Central memory CD8-positive, alpha-beta T cell (primary cell): Measurements from ENCODE around the gene GFRA3.
"Not testable (repeated sequence)": the region's sequence is repeated elsewhere in the genome, so short reads cannot be mapped to it uniquely, and the experiment has no call there.

Source experiments
- ATAC-seq: fragments of 150-1000 bp; cut with Tn5 transposase; replicated peaks from 2 replicates; pipeline ENCODE4 v1.10.0; 2022; ENCODE audit warnings: mild to moderate bottlenecking, moderate FRiP score, moderate number of reproducible peaks; ENCODE audit not compliant: poor library complexity, severe bottlenecking; ENCODE audit errors: extremely low read depth
- DNase-seq, 2 donors: peaks; one replicate each; pipeline ENCODE4 v3.0.0; 2021; ENCODE audit warnings: low spot score in 2 of 2
- H3K27ac Mint-ChIP-seq: one replicate; pipeline ENCODE4 v1.8.0; 2022; ENCODE audit warnings: low read depth, mild to moderate bottlenecking, moderate library complexity, mixed read lengths
- H3K27me3 Mint-ChIP-seq: one replicate; pipeline ENCODE4 v1.8.0; 2022; ENCODE audit warnings: mixed read lengths
- H3K36me3 Mint-ChIP-seq: one replicate; pipeline ENCODE4 v1.8.0; 2022; ENCODE audit warnings: mild to moderate bottlenecking, moderate library complexity, mixed read lengths; ENCODE audit not compliant: insufficient read depth
- H3K4me1 Mint-ChIP-seq: one replicate; pipeline ENCODE4 v1.8.0; 2022; ENCODE audit warnings: mixed read lengths
- H3K4me3 Mint-ChIP-seq: one replicate; pipeline ENCODE4 v1.8.0; 2022; ENCODE audit warnings: mild to moderate bottlenecking, moderate library complexity, mixed read lengths
- H3K9me3 Mint-ChIP-seq: one replicate; pipeline ENCODE4 v1.8.0; 2022; ENCODE audit warnings: mixed read lengths

Gene GFRA3

GRCh38 chr5:138274189-138274853 lies at the start of gene GFRA3:
GFRA3 (minus strand) TSS chr5:138274621; CDS start chr5:138274424, 197 bp downstream.
- no peaks in the 10 kb centered on the region for H3K9me3 Mint-ChIP-seq
- peaks cover 31% of the 10 kb centered on the region for H3K27me3 Mint-ChIP-seq
- DNase-seq (no peak), ATAC-seq (peak; percentile 32)
- no peaks in the 10 kb centered on the region for H3K36me3 Mint-ChIP-seq
- peak within 1 kb of the TSS; percentile 44 for H3K4me3 Mint-ChIP-seq
- H3K4me1 Mint-ChIP-seq: peaks cover 6% of the 10 kb centered on the region
- H3K27ac Mint-ChIP-seq: no peak within 1 kb of the TSS

DNA sequence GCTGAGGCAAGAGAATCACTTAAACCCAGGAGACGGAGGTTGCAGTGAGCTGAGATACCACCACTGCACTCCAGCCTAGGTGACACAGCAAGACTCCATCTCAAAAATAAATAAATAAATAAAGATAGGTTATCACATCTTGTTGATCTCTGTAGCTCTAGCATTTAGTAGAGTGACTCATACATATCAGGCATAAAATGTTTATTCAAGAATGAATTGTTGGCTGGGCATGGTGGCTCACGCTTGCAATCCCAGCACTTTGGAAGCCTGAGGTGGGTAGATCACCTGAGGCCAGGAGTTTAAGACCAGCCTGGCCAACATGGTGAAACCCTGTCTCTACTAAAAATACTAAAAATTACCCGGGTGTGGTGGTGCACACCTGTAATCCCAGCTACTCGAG lies 43.8 kb upstream of the GFRA3 start:
- H3K36me3 Mint-ChIP-seq, H3K27me3 Mint-ChIP-seq, H3K4me1 Mint-ChIP-seq, ATAC-seq, H3K27ac Mint-ChIP-seq, H3K9me3 Mint-ChIP-seq, DNase-seq, H3K4me3 Mint-ChIP-seq: not testable (repeated sequence)

GRCh38 chr5:138316355-138316754 lies 41.9 kb upstream of the GFRA3 start:
- no peak for DNase-seq
- no peak overlapping the region for H3K4me3 Mint-ChIP-seq
- H3K36me3 Mint-ChIP-seq: peaks cover 2% of the 10 kb centered on the region
- ATAC-seq: no peak
- H3K9me3 Mint-ChIP-seq: no peaks in the 10 kb centered on the region
- no peaks in the 10 kb centered on the region for H3K4me1 Mint-ChIP-seq
- no peak overlapping the region for H3K27ac Mint-ChIP-seq
- no peaks in the 10 kb centered on the region for H3K27me3 Mint-ChIP-seq

GRCh38 chr5:138315751-138316278 lies 41.4 kb upstream of the GFRA3 start:
- H3K9me3 Mint-ChIP-seq: no peaks in the 10 kb centered on the region
- no peak overlapping the region for H3K27ac Mint-ChIP-seq
- H3K4me3 Mint-ChIP-seq: no peak overlapping the region
- ATAC-seq: no peak
- H3K36me3 Mint-ChIP-seq: peaks cover 2% of the 10 kb centered on the region
- H3K4me1 Mint-ChIP-seq: no peaks in the 10 kb centered on the region
- DNase-seq: no peak
- no peaks in the 10 kb centered on the region for H3K27me3 Mint-ChIP-seq

- H3K4me3 Mint-ChIP-seq: no peak overlapping the region
- H3K27ac Mint-ChIP-seq: no peak overlapping the region
- ATAC-seq: no peak
- no peaks in the 10 kb centered on the region for H3K4me1 Mint-ChIP-seq
- no peaks in the 10 kb centered on the region for H3K27me3 Mint-ChIP-seq
- no peaks in the 10 kb centered on the region for H3K36me3 Mint-ChIP-seq
- H3K9me3 Mint-ChIP-seq: no peaks in the 10 kb centered on the region
- DNase-seq: no peak
These were observed 31.4 kb upstream of the GFRA3 start for GRCh38 chr5:138305797-138306196.

- no peaks in the 10 kb centered on the region for H3K27me3 Mint-ChIP-seq
- no peak for DNase-seq
- no peak overlapping the region for H3K27ac Mint-ChIP-seq
- H3K4me1 Mint-ChIP-seq: no peaks in the 10 kb centered on the region
- ATAC-seq: no peak
- H3K36me3 Mint-ChIP-seq: no peaks in the 10 kb centered on the region
- no peak overlapping the region for H3K4me3 Mint-ChIP-seq
- no peaks in the 10 kb centered on the region for H3K9me3 Mint-ChIP-seq
These were observed 29.0 kb upstream of the GFRA3 start for GRCh38 chr5:138303372-138303771.

DNA sequence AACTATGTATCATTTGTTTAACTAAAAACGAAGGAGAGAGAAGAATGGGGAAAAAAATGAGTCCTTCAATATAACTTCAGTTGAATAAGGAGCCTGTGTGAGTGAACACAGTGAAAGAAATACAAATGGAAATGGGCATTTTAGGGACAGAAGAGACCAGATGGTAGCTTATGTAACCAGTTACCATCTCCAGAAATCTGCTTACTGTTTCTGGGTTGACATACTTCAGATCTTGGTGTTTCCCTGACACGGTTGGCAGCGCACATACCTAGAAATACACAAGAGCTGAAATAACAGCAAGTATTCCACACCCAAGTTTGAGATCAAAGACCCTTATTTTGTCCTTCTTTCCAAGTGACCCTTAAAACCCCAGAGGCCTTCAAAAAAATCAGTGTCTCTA lies 14.9 kb upstream of the GFRA3 start:
- DNase-seq: no peak
- H3K9me3 Mint-ChIP-seq: no peaks in the 10 kb centered on the region
- no peak for ATAC-seq
- H3K36me3 Mint-ChIP-seq: no peaks in the 10 kb centered on the region
- H3K27me3 Mint-ChIP-seq: no peaks in the 10 kb centered on the region
- no peaks in the 10 kb centered on the region for H3K4me1 Mint-ChIP-seq
- H3K4me3 Mint-ChIP-seq: no peak overlapping the region
- H3K27ac Mint-ChIP-seq: no peak overlapping the region

GRCh38 chr5:138287246-138287645 lies 12.8 kb upstream of the GFRA3 start:
- ATAC-seq: no peak
- no peaks in the 10 kb centered on the region for H3K9me3 Mint-ChIP-seq
- no peaks in the 10 kb centered on the region for H3K36me3 Mint-ChIP-seq
- H3K27me3 Mint-ChIP-seq: no peaks in the 10 kb centered on the region
- H3K4me3 Mint-ChIP-seq: no peak overlapping the region
- no peaks in the 10 kb centered on the region for H3K4me1 Mint-ChIP-seq
- no peak overlapping the region for H3K27ac Mint-ChIP-seq
- no peak for DNase-seq

GRCh38 chr5:138282920-138283742 lies 8.7 kb upstream of the GFRA3 start:
- Mint-ChIP-seq H3K27ac (no peak overlapping the region), H3K9me3 (no peaks in the 10 kb centered on the region), H3K27me3 (no peaks in the 10 kb centered on the region), H3K4me3 (no peak overlapping the region), H3K36me3 (no peaks in the 10 kb centered on the region), H3K4me1 (no peaks in the 10 kb centered on the region)
- DNase-seq (no peak), ATAC-seq (no peak)

DNA sequence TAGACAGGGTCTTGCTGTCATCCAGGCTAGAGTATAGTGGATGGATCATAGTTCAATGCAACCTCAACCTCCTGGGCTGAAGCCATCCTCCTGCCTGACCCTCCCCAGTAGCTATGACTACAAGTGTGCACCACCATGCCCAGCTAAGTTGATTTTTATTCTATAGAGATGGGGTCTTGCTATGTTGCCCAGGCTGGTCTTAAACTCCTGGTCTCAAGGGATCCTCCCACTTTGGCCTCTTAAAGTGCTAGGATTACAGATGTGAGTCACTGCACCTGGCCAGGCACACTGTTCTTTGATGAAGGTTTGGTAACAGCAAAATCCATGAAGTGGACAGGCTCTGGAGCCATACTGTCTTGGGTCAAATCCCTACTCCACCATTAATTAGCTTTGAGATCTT lies 6.5 kb upstream of the GFRA3 start:
- Mint-ChIP-seq H3K27me3 (peaks cover 3% of the 10 kb centered on the region), H3K4me3 (no peak overlapping the region), H3K36me3 (no peaks in the 10 kb centered on the region), H3K4me1 (no peaks in the 10 kb centered on the region), H3K27ac (no peak overlapping the region), H3K9me3 (no peaks in the 10 kb centered on the region)
- DNase-seq (no peak), ATAC-seq (no peak)

- Mint-ChIP-seq H3K9me3 (no peaks in the 10 kb centered on the region), H3K36me3 (no peaks in the 10 kb centered on the region), H3K4me3 (no peak overlapping the region), H3K27me3 (peaks cover 31% of the 10 kb centered on the region), H3K27ac (no peak overlapping the region), H3K4me1 (peaks cover 6% of the 10 kb centered on the region)
- ATAC-seq (no peak), DNase-seq (no peak)
These were observed 2.1 kb upstream of the GFRA3 start for GRCh38 chr5:138276402-138277054.

DNA sequence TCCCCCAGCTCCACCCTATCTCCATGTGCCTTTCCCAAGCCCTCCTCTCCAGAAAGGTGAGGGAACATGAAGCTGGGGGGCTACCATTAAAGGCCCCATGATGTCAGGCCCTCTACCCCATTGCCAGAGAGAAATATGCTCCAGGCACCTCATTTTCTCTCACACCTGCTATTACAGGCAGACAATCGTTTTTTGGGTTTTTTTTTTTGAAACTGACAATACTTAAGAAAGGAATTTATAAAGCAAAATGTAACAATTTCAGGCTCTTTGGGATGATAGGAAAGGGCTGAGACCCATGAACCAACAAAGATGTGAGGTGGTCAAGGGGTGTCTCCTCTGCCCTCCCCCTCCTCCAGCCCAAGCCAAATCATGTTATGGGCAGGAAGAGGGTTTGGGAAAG lies 1.5 kb upstream of the GFRA3 start:
- no peaks in the 10 kb centered on the region for H3K9me3 Mint-ChIP-seq
- ATAC-seq (no peak), DNase-seq (no peak)
- H3K27me3 Mint-ChIP-seq: peaks cover 31% of the 10 kb centered on the region
- peaks cover 6% of the 10 kb centered on the region for H3K4me1 Mint-ChIP-seq
- peak overlapping the region; percentile 16 for H3K4me3 Mint-ChIP-seq
- H3K27ac Mint-ChIP-seq: no peak overlapping the region
- no peaks in the 10 kb centered on the region for H3K36me3 Mint-ChIP-seq
